Vagina (tissue), 2 donors: Measurements from ENCODE around the gene DENND4B. TPM values are rescaled to one million over a fixed set of nuclear protein-coding genes. Genes with fewer than 3 reads are reported as not detected.

ENCODE experiments used
- DNase-seq, 2 donors: peaks; one replicate each; pipeline ENCODE4 v3.0.0-alpha.2; 2017; ENCODE audit errors: extremely low spot score in 2 of 2
- H3K27ac ChIP-seq: fragments of 200-600 bp; sonication (generic); one replicate; pipeline ENCODE4 v1.5.1; 2019
- H3K27me3 ChIP-seq: fragments of 200-600 bp; sonication (generic); one replicate; pipeline ENCODE4 v1.5.1; 2019
- H3K36me3 ChIP-seq, 2 donors: fragments of 200-600 bp; sonication (generic); one replicate each; pipeline ENCODE4 v1.5.1; 2017 to 2019
- H3K4me1 ChIP-seq: fragments of 200-600 bp; sonication (generic); one replicate; pipeline ENCODE4 v1.5.1; 2019
- H3K4me3 ChIP-seq, 2 donors: fragments of 200-600 bp; sonication (generic); 1 replicate in 1 of 2; 2 replicates in 1 of 2; pipeline ENCODE4 v1.5.1; 2016 to 2019
- H3K9me3 ChIP-seq: fragments of 200-600 bp; sonication (generic); one replicate; pipeline ENCODE4 v1.5.1; 2019
- POLR2A ChIP-seq, 2 donors: fragments of 450-650 bp; IDR thresholded peaks; one replicate each; pipeline ENCODE4 v1.6.1; 2017; ENCODE audit warnings: antibody characterized with exemption in 2 of 2, mild to moderate bottlenecking in 2 of 2, moderate library complexity in 2 of 2
- POLR2AphosphoS5 ChIP-seq, 2 donors: sonication (generic); formaldehyde crosslinking; IDR thresholded peaks; one replicate each; pipeline ENCODE4 v1.9.0; 2017; ENCODE audit warnings: antibody characterized with exemption in 2 of 2, mild to moderate bottlenecking in 2 of 2, low read depth in 1 of 2; ENCODE audit not compliant: insufficient read depth in 1 of 2
- intact Hi-C: fragments of 100-400 bp; cut with DNase I; formaldehyde crosslinking; loops from one replicate; pipeline ENCODE4 v1.15.1; 2023
- total RNA-seq: library from RNA; depleted of rRNA; stranded (reverse); fragments of >200 nt; gene quantifications from one replicate; pipeline ENCODE4 v1.2.3, GENCODE V29; 2016
- TF ChIP-seq, protein P1 (sequence below), 3 experiments: fragments of 450-650 bp in 2 of 3; fragments of 200-600 bp in 1 of 3; sonication (generic) in 1 of 3; IDR thresholded peaks; one replicate each; pipeline ENCODE4 v1.5.1; 2017 to 2019; ENCODE audit warnings: antibody characterized with exemption in 3 of 3, mild to moderate bottlenecking in 2 of 3, moderate library complexity in 2 of 3

Gene DENND4B
- total RNA-seq, 1 donor from 2014 or later = 42.7 TPM

DNA sequence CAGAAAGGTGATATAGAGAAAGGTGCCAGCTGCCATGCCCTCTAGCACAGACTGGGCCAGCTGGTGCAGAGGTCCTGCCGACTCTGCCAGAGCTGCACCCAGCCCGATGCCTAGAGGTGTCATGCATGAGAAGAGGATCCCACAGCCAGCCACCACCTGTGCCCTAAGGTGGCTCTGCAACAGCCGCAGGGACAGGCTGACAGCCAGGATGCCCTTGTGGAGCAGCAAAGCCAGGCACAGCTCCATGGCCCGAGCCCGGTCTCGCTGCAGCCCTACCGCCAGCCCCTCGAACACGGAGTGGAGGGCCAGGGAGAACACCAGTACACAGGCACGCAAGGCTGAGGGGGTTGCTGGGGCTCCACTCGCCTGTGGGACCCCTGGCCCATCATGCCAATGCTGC, 13.7 kb upstream of the DENND4B start:
- intact Hi-C loops = no loop called here

DNA sequence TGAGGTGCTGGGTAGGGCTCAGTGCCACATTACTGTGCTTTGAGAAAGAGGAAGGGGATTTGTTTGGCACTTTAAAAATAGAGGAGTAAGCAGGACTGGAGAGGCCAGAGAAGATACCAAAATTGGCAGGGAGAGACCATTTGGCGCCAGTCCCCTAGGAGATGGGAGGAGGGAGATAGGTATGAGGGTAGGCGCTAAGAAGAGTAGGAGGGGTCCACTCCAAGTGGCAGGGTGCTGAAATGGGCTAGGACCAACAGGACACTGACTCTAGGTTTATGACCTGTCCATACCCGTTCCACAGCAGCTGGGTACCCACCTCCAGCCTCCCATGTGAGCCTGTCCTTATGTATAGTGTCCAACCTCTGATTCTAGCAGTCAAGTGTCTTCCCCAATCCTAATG, 12.9 kb upstream of the DENND4B start:
- H3K4me1 ChIP-seq = peaks cover 67% of the 10 kb centered on the region
- intact Hi-C loops = loop anchor here (10.0 kb wide), 1 partner anchor 285 kb away; the partner anchor contains the start of genes ILF2 and NPR1
- H3K4me3 ChIP-seq = no peak overlapping the region
- TF ChIP-seq POLR2AphosphoS5 (IDR thresholded peaks at IDR 0.05; ENCODE audit: insufficient read depth in 1 of 2, low read depth in 1 of 2) = no peak
- TF ChIP-seq, protein P1, sequence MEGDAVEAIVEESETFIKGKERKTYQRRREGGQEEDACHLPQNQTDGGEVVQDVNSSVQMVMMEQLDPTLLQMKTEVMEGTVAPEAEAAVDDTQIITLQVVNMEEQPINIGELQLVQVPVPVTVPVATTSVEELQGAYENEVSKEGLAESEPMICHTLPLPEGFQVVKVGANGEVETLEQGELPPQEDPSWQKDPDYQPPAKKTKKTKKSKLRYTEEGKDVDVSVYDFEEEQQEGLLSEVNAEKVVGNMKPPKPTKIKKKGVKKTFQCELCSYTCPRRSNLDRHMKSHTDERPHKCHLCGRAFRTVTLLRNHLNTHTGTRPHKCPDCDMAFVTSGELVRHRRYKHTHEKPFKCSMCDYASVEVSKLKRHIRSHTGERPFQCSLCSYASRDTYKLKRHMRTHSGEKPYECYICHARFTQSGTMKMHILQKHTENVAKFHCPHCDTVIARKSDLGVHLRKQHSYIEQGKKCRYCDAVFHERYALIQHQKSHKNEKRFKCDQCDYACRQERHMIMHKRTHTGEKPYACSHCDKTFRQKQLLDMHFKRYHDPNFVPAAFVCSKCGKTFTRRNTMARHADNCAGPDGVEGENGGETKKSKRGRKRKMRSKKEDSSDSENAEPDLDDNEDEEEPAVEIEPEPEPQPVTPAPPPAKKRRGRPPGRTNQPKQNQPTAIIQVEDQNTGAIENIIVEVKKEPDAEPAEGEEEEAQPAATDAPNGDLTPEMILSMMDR (IDR thresholded peaks at IDR 0.05) = no peak
- no peak for TF ChIP-seq POLR2A (IDR thresholded peaks at IDR 0.05)
- no peaks in the 10 kb centered on the region for H3K9me3 ChIP-seq
- no peak for DNase-seq
- H3K27me3 ChIP-seq = no peaks in the 10 kb centered on the region
- peak overlapping the region; percentile 90 for H3K27ac ChIP-seq
- peaks cover 0 to 13% of the 10 kb centered on the region in 2 donors for H3K36me3 ChIP-seq

More for the DNA sequence above, 13.7 kb upstream of the DENND4B start:
- H3K36me3 ChIP-seq = peaks cover 0 to 9% of the 10 kb centered on the region in 2 donors
- peak overlapping the region; percentile 90 for H3K27ac ChIP-seq
- H3K4me1 ChIP-seq = peaks cover 67% of the 10 kb centered on the region
- H3K9me3 ChIP-seq = no peaks in the 10 kb centered on the region
- H3K27me3 ChIP-seq = no peaks in the 10 kb centered on the region
- TF ChIP-seq POLR2AphosphoS5 (IDR thresholded peaks at IDR 0.05; ENCODE audit: insufficient read depth in 1 of 2, low read depth in 1 of 2) (no peak), POLR2A (IDR thresholded peaks at IDR 0.05) (no peak)
- TF ChIP-seq, protein P1 (IDR thresholded peaks at IDR 0.05) = no peak
- DNase-seq = no peak
- no peak overlapping the region for H3K4me3 ChIP-seq

GRCh38 chr1:153958961-153959260, 12.4 kb upstream of the DENND4B start:
- H3K27ac ChIP-seq = peak overlapping the region; percentile 90
- peaks cover 64% of the 10 kb centered on the region for H3K4me1 ChIP-seq
- TF ChIP-seq POLR2AphosphoS5 (IDR thresholded peaks at IDR 0.05; ENCODE audit: insufficient read depth in 1 of 2, low read depth in 1 of 2) = no peak
- TF ChIP-seq, protein P1 (IDR thresholded peaks at IDR 0.05) = no peak
- TF ChIP-seq POLR2A (IDR thresholded peaks at IDR 0.05) = no peak

GRCh38 chr1:153958111-153958960, 11.8 kb upstream of the DENND4B start, which contains the start of gene CRTC2:
CRTC2 (minus strand) TSS chr1:153958612; CDS start chr1:153958497, 115 bp downstream.
- H3K4me1 ChIP-seq = peaks cover 62% of the 10 kb centered on the region
- peaks cover 0 to 15% of the 10 kb centered on the region in 2 donors for H3K36me3 ChIP-seq
- no peaks in the 10 kb centered on the region for H3K27me3 ChIP-seq
- H3K4me3 ChIP-seq = peak within 1 kb of the TSS; percentile 89 to 97
- DNase-seq = peak; percentile 99
- TF ChIP-seq POLR2A (IDR thresholded peaks at IDR 0.05) = peak in 1 of 2 donors; percentile 75
- TF ChIP-seq POLR2AphosphoS5 (IDR thresholded peaks at IDR 0.05; ENCODE audit: insufficient read depth in 1 of 2, low read depth in 1 of 2) = peak; percentile 86 to 96
- TF ChIP-seq, protein P1 (IDR thresholded peaks at IDR 0.05) = no peak
- intact Hi-C loops = loop anchor here (10.0 kb wide), 1 partner anchor 284 kb away; the partner anchor contains the start of genes ILF2 and NPR1
- H3K27ac ChIP-seq = peak within 1 kb of the TSS; percentile 90
- no peaks in the 10 kb centered on the region for H3K9me3 ChIP-seq

More at GRCh38 chr1:153958961-153959260, 12.4 kb upstream of the DENND4B start:
- intact Hi-C loops = loop anchor here (10.0 kb wide), 1 partner anchor 284 kb away; the partner anchor contains the start of genes ILF2 and NPR1
- Histone ChIP-seq H3K9me3 (no peaks in the 10 kb centered on the region), H3K4me3 (peak overlapping the region; percentile 89 to 97), H3K27me3 (no peaks in the 10 kb centered on the region), H3K36me3 (peaks cover 0 to 15% of the 10 kb centered on the region in 2 donors)
- no peak for DNase-seq
